Endometrium (tissue), 2 donors: Measurements from ENCODE around the gene NELFB.

Experiments
- FAIRE-seq: peaks from 2 replicates; lab custom pipeline; 2012; peaks lifted over from hg19 to GRCh38; lab: Jason Lieb, UNC
- donor health status: control.
- donor health status: control.

Gene NELFB

GRCh38 chr9:137223078-137223970 is 31.8 kb upstream of the NELFB start:
- peak; percentile 67 for FAIRE-seq

GRCh38 chr9:137224830-137225694 is 30.1 kb upstream of the NELFB start, which contains the start of gene CYSRT1:
CYSRT1 (plus strand) TSS chr9:137225174; CDS start chr9:137225622, 448 bp downstream.
- FAIRE-seq = no peak

- no peak for FAIRE-seq
These were observed 29.3 kb upstream of the NELFB start for GRCh38 chr9:137225699-137226331.

DNA sequence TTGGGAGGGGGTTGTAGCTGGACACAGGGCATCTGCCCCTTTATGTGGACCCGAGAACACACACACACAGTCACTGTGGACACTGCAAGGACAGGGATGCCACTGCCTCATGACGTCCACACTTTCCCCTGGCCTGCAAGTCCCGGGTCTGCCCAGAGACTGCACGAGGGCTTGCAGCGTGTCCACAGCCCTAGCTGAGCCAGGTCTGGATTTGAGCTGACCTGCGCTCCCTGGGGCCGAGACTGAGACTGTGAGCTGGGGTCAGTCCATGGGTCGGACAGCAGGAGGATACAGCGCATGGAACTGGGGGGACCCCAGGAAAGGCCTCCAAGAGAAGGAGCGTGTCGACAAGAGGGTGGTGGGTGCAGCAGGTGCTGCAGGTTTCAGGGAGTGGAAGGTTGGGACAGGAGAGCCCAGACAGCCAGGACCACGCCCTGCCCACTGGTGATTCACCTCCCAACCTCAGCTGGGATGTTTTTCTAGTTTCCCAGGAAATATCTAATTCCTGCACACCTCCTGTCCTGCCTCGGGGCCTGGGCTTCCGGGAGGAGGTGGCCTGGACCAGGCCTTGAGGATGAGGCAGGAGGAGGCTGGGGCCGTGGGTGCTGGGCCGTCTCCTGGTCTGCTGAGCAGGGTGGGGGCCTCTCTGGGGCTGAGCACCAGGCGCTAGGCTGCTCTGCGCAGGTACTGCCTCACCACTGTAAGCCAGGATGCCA is 28.6 kb upstream of the NELFB start:
- FAIRE-seq = no peak

GRCh38 chr9:137227054-137227852 is 27.9 kb upstream of the NELFB start, which contains the start of gene RNF224:
RNF224 (plus strand) TSS chr9:137227502; CDS start chr9:137228336, 834 bp downstream.
- FAIRE-seq = no peak

DNA sequence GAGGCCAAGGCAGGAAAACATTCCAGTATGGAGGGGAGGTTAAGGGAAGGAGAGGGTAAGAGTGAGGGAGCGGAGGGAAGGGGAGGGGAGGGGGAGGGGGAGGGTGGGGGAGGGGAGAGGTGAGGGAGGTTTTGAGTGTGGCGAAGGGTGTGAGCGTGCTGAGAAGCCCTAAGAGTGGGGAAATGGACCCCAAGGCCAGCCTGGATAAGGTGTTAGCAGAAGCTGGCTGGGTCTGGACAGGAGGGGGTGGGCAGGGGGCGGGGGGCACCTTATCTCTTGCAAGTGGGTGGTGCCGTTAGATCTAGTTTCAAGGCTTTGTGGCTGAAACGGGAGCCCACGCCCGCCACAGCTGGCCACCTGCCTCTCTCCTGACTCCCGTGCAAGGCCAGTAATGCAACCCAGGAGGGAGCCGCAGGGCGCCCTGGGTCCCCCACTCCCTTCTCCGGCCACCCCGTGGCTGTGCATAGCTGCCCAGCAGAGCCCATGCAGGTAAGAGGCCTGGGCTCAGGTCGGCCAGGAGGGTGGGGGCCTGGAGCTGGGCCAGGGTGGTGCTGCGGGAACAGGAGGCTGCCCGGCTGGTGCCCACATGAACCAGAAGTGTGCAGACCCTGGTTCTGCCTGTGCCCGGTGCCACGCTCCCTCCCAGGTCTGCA is 27.1 kb upstream of the NELFB start:
- no peak for FAIRE-seq

DNA sequence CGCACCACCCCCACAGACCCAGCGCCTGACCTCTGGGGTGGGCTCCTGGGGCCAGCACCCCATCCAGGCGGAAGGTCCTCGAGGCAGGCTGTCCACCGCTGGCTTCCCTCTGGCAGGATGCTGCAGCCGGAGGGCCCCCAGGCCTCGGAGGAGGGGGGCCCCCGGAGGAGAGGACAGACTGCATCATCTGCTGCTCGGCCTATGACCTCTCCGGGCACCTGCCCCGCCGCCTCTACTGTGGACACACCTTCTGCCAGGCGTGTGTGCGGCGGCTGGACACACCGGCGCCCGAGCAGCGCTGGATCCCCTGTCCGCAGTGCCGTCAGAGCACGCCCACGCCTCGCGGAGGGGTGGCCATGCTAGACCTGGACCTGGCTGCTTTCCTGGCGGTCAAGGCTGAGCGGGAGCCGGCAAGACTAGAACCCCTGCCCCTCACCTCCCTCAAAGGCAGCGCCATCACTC is 26.6 kb upstream of the NELFB start:
- no peak for FAIRE-seq

- FAIRE-seq = no peak
These were observed 25.9 kb upstream of the NELFB start for GRCh38 chr9:137228968-137229896.

DNA sequence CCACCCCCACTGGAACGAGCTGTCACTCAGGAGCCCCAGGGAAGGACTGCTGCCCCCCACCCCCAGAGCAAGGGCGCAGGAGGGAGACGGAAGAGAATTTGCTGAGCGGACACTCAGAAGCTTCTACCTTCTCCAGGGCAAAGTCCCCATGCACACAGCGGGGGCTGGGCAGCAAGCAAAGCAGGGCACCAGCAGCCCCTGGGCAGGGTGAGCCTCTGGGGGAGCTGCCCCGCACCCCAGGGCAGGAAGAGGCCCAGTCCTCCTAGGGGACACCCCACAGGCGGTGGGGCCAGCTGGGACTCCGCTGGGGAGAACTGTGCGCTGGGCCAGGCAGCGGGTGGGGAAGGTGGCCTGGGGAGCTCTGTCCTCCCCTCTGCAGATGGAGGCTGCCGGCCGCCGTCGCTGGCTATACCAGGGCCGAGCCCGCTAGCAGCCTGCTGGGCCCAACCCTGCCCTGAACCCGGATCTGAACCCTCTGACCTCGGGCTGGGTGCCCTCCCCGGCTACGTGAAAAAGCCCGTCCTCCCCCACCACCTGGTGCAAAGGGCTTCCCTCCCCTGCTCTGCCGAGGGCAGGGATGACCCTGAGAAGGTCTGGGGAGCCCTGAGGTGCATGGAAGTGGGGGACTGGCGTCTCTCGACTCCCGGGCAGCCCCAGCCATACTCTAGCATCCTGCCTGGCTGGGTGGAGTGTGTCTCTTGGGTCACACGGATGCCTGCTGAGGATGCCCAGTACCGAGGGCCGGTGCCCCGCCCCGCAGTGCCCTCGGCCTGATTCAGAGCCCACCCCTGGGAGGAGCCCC is 25.0 kb upstream of the NELFB start:
- no peak for FAIRE-seq

GRCh38 chr9:137230705-137231371 is 24.3 kb upstream of the NELFB start, which contains the start of gene SLC34A3:
SLC34A3 (plus strand) TSS chr9:137230901; CDS start chr9:137231703, 802 bp downstream.
- no peak for FAIRE-seq

DNA sequence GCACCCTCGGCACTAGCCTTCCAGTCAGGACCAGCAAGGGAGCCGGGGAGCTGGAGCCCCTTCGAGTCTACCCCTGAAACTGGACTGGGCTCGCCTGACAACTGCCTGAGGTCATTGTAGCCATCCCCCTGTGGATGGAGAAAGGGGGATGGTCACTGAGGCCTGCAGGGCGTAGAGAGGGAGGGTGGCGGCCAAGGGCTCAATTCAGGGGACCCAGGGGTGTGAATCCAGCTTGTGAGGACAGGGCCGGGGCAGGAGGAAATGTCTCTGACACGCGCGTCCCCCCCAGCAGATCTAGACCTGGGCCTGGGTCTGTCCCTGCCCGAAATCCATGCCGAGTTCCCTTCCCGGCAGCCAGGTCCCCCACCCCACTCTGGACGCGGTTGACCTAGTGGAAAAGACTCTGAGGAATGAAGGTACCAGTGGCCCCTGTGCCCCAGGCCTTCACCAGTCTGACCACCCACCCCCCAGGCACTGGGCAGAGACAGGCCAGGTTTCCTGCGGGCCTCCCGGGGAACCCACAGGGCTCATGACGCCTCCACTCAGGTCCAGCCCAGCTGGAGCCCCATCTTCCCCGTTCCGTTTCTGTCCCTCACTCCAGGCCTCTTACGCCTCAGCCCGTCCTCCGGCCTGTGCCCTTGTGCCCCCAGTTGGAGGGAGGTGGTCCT is 23.6 kb upstream of the NELFB start:
- FAIRE-seq = no peak

GRCh38 chr9:137232101-137232500 is 23.0 kb upstream of the NELFB start:
- FAIRE-seq = no peak

GRCh38 chr9:137232510-137232909 is 22.6 kb upstream of the NELFB start:
- no peak for FAIRE-seq

DNA sequence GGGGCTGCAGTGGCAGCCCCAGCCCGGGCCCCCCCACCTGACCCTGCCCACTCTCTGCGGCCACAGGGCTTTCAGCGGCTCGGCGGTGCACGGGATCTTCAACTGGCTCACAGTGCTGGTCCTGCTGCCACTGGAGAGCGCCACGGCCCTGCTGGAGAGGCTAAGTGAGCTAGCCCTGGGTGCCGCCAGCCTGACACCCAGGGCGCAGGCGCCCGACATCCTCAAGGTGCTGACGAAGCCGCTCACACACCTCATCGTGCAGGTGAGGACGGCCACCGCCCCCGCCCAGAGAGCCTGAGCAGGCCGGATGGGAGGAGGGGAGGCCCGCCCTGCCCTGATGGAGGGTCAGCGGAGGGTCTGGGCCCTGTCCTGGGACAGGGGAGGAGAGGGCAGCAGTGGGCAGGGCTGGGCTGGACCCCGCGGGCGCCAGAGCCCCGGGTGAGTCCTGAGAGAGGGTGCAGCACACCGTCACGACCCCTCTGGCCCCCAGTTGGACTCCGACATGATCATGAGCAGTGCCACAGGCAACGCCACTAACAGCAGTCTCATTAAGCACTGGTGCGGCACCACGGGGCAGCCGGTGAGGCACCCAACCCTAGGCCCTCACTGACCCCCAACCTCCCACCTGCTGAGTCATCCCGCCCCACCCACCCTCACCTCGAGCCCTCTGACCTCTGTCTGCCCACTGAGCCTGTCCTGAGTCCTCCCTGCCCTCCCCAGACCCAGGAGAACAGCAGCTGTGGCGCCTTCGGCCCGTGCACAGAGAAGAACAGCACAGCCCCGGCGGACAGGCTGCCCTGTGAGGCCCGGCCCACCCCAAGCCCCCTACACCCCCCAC is 21.8 kb upstream of the NELFB start:
- FAIRE-seq = no peak

DNA sequence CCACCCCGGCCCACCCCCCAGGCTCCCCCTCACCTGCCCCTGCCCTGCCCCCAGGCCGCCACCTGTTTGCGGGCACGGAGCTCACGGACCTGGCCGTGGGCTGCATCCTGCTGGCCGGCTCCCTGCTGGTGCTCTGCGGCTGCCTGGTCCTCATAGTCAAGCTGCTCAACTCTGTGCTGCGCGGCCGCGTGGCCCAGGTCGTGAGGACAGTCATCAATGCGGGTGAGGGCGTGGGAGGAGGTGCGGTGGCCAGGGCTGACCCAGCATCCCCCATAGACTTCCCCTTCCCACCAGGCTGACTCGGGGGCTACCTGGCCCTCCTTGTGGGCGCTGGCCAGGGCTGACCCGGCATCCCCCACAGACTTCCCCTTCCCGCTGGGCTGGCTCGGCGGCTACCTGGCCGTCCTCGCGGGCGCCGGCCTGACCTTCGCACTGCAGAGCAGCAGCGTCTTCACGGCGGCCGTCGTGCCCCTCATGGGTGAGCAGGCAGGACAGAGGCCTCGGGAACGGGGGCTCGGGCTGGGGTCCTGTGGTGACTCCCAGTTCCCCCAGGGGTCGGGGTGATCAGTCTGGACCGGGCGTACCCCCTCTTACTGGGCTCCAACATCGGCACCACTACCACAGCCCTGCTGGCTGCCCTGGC is 21.0 kb upstream of the NELFB start:
- FAIRE-seq = no peak
